Spleen (tissue), 11 donors: Measurements from ENCODE around the gene TSPAN10. TPM values are rescaled to one million over a fixed set of nuclear protein-coding genes. Genes with fewer than 3 reads are reported as not detected.

Source experiments
- DNase-seq: peaks from one replicate; pipeline ENCODE4 v3.0.0-alpha.2; 2020
- H3K27ac ChIP-seq, 8 donors: fragments of 200-600 bp; sonication (generic) in 7 of 8; 1 replicate in 4 of 8; 2 replicates in 4 of 8; pipeline versions ENCODE4 v1.5.0 to v1.8.0; 2016 to 2021; ENCODE audit warnings: inconsistent platforms in 4 of 8, mild to moderate bottlenecking in 4 of 8, moderate library complexity in 1 of 8
- H3K27me3 ChIP-seq, 7 donors: fragments of 200-600 bp; sonication (generic) in 6 of 7; replicated peaks in 1 of 7; 1 replicate in 4 of 7; 2 replicates in 3 of 7; pipeline versions ENCODE4 v1.5.0 to v1.8.0; 2016 to 2021; ENCODE audit warnings: inconsistent platforms in 3 of 7, mild to moderate bottlenecking in 1 of 7
- H3K36me3 ChIP-seq, 6 donors: fragments of 200-600 bp; sonication (generic) in 5 of 6; 1 replicate in 4 of 6; 2 replicates in 2 of 6; pipeline versions ENCODE4 v1.5.0 to v1.8.0; 2016 to 2021; ENCODE audit warnings: inconsistent platforms in 2 of 6
- H3K4me1 ChIP-seq, 6 donors: fragments of 200-600 bp; sonication (generic) in 5 of 6; 1 replicate in 3 of 6; 2 replicates in 3 of 6; pipeline versions ENCODE4 v1.5.0 to v1.8.0; 2016 to 2021; ENCODE audit warnings: inconsistent platforms in 3 of 6
- H3K4me3 ChIP-seq, 8 donors: fragments of 200-600 bp; sonication (generic) in 7 of 8; 1 replicate in 4 of 8; 2 replicates in 4 of 8; pipeline versions ENCODE4 v1.5.0 to v1.8.0; 2016 to 2021; ENCODE audit warnings: inconsistent platforms in 4 of 8, mild to moderate bottlenecking in 4 of 8, moderate library complexity in 2 of 8
- H3K9me3 ChIP-seq, 8 donors: fragments of 200-600 bp; sonication (generic) in 7 of 8; 1 replicate in 4 of 8; 2 replicates in 4 of 8; pipeline versions ENCODE4 v1.5.0 to v1.8.0; 2016 to 2021; ENCODE audit warnings: inconsistent platforms in 4 of 8
- CTCF ChIP-seq, 11 experiments: fragments of 200-600 bp in 7 of 11; fragments of 450-650 bp in 4 of 11; sonication (generic) in 4 of 11; IDR thresholded peaks in 8 of 11; conservative IDR thresholded peaks in 3 of 11; 1 replicate in 7 of 11; 2 replicates in 4 of 11; pipeline versions ENCODE4 v1.4.0 to v1.8.0; 2016 to 2021; ENCODE audit warnings: antibody characterized with exemption in 11 of 11, inconsistent platforms in 4 of 11, mild to moderate bottlenecking in 1 of 11
- POLR2A ChIP-seq, 3 donors: fragments of 450-650 bp; IDR thresholded peaks; one replicate each; pipeline ENCODE4 v1.5.1; 2017; ENCODE audit warnings: antibody characterized with exemption in 3 of 3, mild to moderate bottlenecking in 1 of 3
- POLR2AphosphoS5 ChIP-seq, 3 donors: sonication (generic); formaldehyde crosslinking; IDR thresholded peaks; one replicate each; pipeline ENCODE4 v1.5.1; 2017; ENCODE audit warnings: antibody characterized with exemption in 3 of 3
- WGBS, 5 donors: extraction: QIAGEN DNeasy Blood & Tissue Kit in 3 of 5; methylation state at CpG; one replicate each; pipeline versions ENCODE4 v1.1.5 to v1.1.7; 2013 to 2018; 5-methylcytosine and 5-hydroxymethylcytosine counted together
- intact Hi-C: fragments of 100-400 bp; cut with DNase I; formaldehyde crosslinking; loops from one replicate; pipeline ENCODE4 v1.15.0; 2023; ENCODE audit warnings: low total_unique reads
- polyA plus RNA-seq, 3 donors: library from polyadenylated mRNA; stranded (reverse); fragments of 200-250 nt; gene quantifications; one replicate each; pipeline ENCODE4 v1.2.1, GENCODE V29; 2013
- total RNA-seq, 7 donors: library from RNA; depleted of rRNA in 3 of 7; stranded (reverse); fragments of >200 nt in 3 of 7; fragmentation: NEBNext Ultra II Directional in 4 of 7; extraction: Animal tissue kit (Norgen Biotek cat#: 25700) in 4 of 7; gene quantifications; one replicate each; pipeline versions ENCODE4 v1.1.0 to v1.2.1, GENCODE V29; 2016 to 2021
- donor health status: healthy with polysubstance abuse.
- donor health status: DM: no; HTN: no; CAD: no; lungs with moderate emphysema.
- donor health status: DM: no; HTN: no; CAD: no.
- donor health status: Bipolar disorder and iron deficiency.
- donor health status: healthy.
- donor health status: DM: no; HTN: no; CAD: no.
- donor health status: DM: yes; HTN: yes; CAD: no.

TSPAN10 gene
- total and polyA plus RNA-seq, 10 donors, result 0.37 to 3.0 (median 1.1) TPM; not detected in 2

- intact Hi-C loops, result no loop called here
- no peak for TF ChIP-seq POLR2A (IDR thresholded peaks at IDR 0.05)
- TF ChIP-seq CTCF (IDR thresholded peaks at IDR 0.05 in 8 of 11, conservative IDR thresholded peaks at IDR 0.05 in 3 of 11), result no peak
- peak in 2 of 3 donors; percentile 64 to 76 for TF ChIP-seq POLR2AphosphoS5 (IDR thresholded peaks at IDR 0.05)
- H3K36me3 ChIP-seq, result peaks cover 0 to 100% (median 74%) of the 10 kb centered on the region in 6 donors
- 65 to 77% (median 72%) methylated on average over 10 to 11 of the region's 11 CpGs for WGBS, 5 donors
- peak overlapping the region in 7 of 8 donors; percentile 24 to 69 (median 57) for H3K27ac ChIP-seq
- peak; percentile 78 for DNase-seq
- no peak overlapping the region for H3K4me3 ChIP-seq
- H3K27me3 ChIP-seq, result no peaks in the 10 kb centered on the region
- peaks cover 0 to 8% (median 3%) of the 10 kb centered on the region in 8 donors for H3K9me3 ChIP-seq
- H3K4me1 ChIP-seq, result peaks cover 4 to 38% (median 21%) of the 10 kb centered on the region in 6 donors
Measured at GRCh38 chr17:81621494-81622130, 15.4 kb upstream of the TSPAN10 start.

GRCh38 chr17:81630274-81630673, 6.7 kb upstream of the TSPAN10 start:
- no peak overlapping the region for H3K27ac ChIP-seq
- no peak for TF ChIP-seq POLR2AphosphoS5 (IDR thresholded peaks at IDR 0.05)
- TF ChIP-seq CTCF (IDR thresholded peaks at IDR 0.05 in 8 of 11, conservative IDR thresholded peaks at IDR 0.05 in 3 of 11), result no peak
- TF ChIP-seq POLR2A (IDR thresholded peaks at IDR 0.05), result no peak
- peaks cover 0 to 7% (median 2%) of the 10 kb centered on the region in 8 donors for H3K9me3 ChIP-seq
- peaks cover 7 to 54% (median 26%) of the 10 kb centered on the region in 6 donors for H3K4me1 ChIP-seq
- no peak overlapping the region for H3K4me3 ChIP-seq
- WGBS, 5 donors, result 81 to 91% (median 86%) methylated on average over 8 of the region's 8 CpGs
- intact Hi-C loops, result no loop called here
- H3K27me3 ChIP-seq, result no peaks in the 10 kb centered on the region
- peaks cover 0 to 75% (median 45%) of the 10 kb centered on the region in 6 donors for H3K36me3 ChIP-seq
- no peak for DNase-seq

GRCh38 chr17:81631482-81631881, 5.5 kb upstream of the TSPAN10 start:
- no peak overlapping the region for H3K4me3 ChIP-seq
- H3K4me1 ChIP-seq, result peaks cover 16 to 67% (median 38%) of the 10 kb centered on the region in 6 donors
- no peak for DNase-seq
- peaks cover 0 to 63% (median 33%) of the 10 kb centered on the region in 6 donors for H3K36me3 ChIP-seq
- intact Hi-C loops, result no loop called here
- no peaks in the 10 kb centered on the region for H3K27me3 ChIP-seq
- TF ChIP-seq CTCF (IDR thresholded peaks at IDR 0.05 in 8 of 11, conservative IDR thresholded peaks at IDR 0.05 in 3 of 11) (no peak), POLR2A (IDR thresholded peaks at IDR 0.05) (no peak), POLR2AphosphoS5 (IDR thresholded peaks at IDR 0.05) (no peak)
- H3K9me3 ChIP-seq, result no peaks in the 10 kb centered on the region
- 59 to 83% (median 65%) methylated on average over 7 of the region's 7 CpGs for WGBS, 5 donors
- H3K27ac ChIP-seq, result no peak overlapping the region

GRCh38 chr17:81635431-81635830, 1.6 kb upstream of the TSPAN10 start:
- Histone ChIP-seq H3K36me3 (peaks cover 0 to 23% (median 0%) of the 10 kb centered on the region in 6 donors), H3K4me3 (peak overlapping the region in 6 of 8 donors; percentile 78 to 97 (median 86)), H3K9me3 (no peaks in the 10 kb centered on the region), H3K27ac (peak overlapping the region in 4 of 8 donors; percentile 91 to 96 (median 94)), H3K4me1 (peaks cover 16 to 70% (median 46%) of the 10 kb centered on the region in 6 donors), H3K27me3 (no peaks in the 10 kb centered on the region)
- TF ChIP-seq POLR2A (IDR thresholded peaks at IDR 0.05) (no peak), POLR2AphosphoS5 (IDR thresholded peaks at IDR 0.05) (no peak), CTCF (IDR thresholded peaks at IDR 0.05 in 8 of 11, conservative IDR thresholded peaks at IDR 0.05 in 3 of 11) (no peak)
- 83 to 92% (median 90%) methylated on average over 5 of the region's 5 CpGs for WGBS, 5 donors
- DNase-seq, result no peak
- intact Hi-C loops, result no loop called here
